ENCODE data around the gene SYT8. TPM values are rescaled to one million over a fixed set of nuclear protein-coding genes. Genes with fewer than 3 reads are reported as not detected.

SYT8 gene, protein sequence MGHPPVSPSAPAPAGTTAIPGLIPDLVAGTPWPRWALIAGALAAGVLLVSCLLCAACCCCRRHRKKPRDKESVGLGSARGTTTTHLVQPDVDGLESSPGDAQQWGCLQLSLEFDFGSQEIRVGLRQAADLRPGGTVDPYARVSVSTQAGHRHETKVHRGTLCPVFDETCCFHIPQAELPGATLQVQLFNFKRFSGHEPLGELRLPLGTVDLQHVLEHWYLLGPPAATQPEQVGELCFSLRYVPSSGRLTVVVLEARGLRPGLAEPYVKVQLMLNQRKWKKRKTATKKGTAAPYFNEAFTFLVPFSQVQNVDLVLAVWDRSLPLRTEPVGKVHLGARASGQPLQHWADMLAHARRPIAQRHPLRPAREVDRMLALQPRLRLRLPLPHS
- total RNA-seq (ENCODE audit: low replicate concordance): not detected in 2 replicates

DNA sequence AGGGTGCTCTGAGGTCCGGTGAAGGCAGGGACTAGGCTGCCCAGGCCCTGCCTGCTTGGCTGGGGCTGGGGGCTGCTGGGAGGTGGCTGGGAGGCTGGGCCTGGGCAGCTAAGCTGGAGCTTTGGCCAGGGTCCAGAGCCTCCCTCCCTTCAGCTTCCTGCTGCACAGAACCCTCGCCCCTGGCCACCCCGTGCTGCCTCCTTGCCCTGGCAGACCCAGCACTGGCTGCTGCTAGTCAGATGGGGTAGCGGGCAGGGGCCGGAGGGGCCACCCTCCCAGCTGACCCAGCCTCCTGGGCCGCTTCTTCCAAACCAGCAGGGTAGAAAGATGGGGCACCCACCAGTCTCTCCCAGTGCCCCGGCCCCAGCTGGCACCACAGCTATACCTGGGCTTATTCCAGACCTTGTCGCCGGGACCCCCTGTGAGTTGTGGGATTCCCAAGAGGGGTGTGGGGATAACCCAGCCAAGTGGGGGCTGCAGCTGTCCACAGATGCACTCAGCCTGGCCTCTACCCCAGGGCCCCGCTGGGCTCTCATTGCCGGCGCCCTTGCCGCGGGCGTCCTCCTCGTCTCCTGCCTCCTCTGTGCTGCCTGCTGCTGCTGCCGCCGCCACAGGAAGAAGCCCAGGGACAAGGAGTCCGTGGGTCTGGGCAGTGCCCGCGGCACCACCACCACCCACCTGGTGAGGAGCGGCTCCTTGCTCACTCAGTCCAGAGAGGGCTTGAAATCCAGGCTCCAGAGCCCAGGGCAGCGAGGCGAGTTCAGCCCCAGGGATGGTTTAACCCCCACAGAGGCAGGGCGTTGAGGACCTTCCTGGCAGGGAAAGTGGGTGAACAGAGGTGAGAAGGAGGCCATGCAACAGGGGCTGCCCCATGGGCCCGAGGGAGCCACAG lies at the start of gene SYT8:
TSS of gene SYT8 (plus strand) at position 212 of the 892 bp plus-strand sequence. CDS start at position 328, 116 bp downstream.
- no peaks in the 10 kb centered on the region for H3K9me3 ChIP-seq (ENCODE audit: low read depth)
- Mint-ChIP-seq H3K4me3 (peak within 1 kb of the TSS; percentile 30), H3K4me1 (peaks cover 16% of the 10 kb centered on the region), H3K36me3 (no peaks in the 10 kb centered on the region), H3K27me3 (ENCODE audit: insufficient read depth, low read depth) (peaks cover 9% of the 10 kb centered on the region), H3K9me3 (no peaks in the 10 kb centered on the region), H3K27ac (no peak within 1 kb of the TSS)
- H2AFZ ChIP-seq (replicated peaks): no peak within 1 kb of the TSS
- no peaks in the 10 kb centered on the region for H3F3A ChIP-seq (ENCODE audit: low read depth)
- no peak within 1 kb of the TSS for H3K27ac ChIP-seq
- H3K79me2 ChIP-seq (ENCODE audit: low read depth): no peaks in the 10 kb centered on the region
- no peaks in the 10 kb centered on the region for H4K20me1 ChIP-seq (ENCODE audit: low read depth)
- H3K4me1 ChIP-seq: peaks cover 20% of the 10 kb centered on the region
- no peak within 1 kb of the TSS for H3K4me3 ChIP-seq
- no peak within 1 kb of the TSS for H3K9ac ChIP-seq
- no peaks in the 10 kb centered on the region for H3K27me3 ChIP-seq
- H3K4me2 ChIP-seq: no peak within 1 kb of the TSS
- no peak for DNase-seq (ENCODE audit: low spot score)
- TF ChIP-seq EZH2phosphoT487 (IDR thresholded peaks at IDR 0.05) (no peak), EZH2 (IDR thresholded peaks at IDR 0.05) (no peak)
- TF ChIP-seq, protein P1, sequence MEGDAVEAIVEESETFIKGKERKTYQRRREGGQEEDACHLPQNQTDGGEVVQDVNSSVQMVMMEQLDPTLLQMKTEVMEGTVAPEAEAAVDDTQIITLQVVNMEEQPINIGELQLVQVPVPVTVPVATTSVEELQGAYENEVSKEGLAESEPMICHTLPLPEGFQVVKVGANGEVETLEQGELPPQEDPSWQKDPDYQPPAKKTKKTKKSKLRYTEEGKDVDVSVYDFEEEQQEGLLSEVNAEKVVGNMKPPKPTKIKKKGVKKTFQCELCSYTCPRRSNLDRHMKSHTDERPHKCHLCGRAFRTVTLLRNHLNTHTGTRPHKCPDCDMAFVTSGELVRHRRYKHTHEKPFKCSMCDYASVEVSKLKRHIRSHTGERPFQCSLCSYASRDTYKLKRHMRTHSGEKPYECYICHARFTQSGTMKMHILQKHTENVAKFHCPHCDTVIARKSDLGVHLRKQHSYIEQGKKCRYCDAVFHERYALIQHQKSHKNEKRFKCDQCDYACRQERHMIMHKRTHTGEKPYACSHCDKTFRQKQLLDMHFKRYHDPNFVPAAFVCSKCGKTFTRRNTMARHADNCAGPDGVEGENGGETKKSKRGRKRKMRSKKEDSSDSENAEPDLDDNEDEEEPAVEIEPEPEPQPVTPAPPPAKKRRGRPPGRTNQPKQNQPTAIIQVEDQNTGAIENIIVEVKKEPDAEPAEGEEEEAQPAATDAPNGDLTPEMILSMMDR (IDR thresholded peaks at IDR 0.05): no peak
- no peaks in the 10 kb centered on the region for H3K36me3 ChIP-seq

DNA sequence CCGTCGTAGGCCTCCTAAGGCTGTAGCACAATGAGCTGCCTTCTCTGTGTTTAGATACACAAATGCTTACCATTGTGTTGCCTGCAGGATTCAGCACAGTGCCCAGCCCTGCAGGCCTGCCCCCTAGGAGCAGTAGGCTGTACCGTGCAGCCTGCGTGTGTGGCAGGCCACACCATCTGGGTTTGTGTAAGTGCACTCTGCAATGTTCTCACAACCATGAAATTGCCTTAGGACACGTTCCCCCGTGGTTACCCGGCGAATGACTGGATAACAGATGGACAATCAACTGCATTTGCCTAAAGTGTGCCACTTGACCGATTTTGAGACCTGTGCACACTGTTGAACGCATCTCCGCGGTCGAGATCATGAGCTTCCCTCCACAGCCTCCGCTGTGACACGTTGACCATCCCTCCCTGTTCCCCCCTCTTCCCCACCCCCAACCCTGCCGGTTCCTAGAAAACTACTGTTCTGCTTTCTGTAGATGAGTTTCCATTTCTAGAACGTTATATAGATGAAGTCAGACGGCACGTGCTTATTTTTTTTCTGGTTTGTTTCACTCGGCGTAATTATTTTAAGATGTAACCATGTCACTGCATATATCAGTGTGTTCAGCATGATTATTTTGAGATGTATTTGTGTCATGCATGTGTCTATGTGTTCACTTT lies 48.9 kb upstream of the SYT8 start:
- Histone ChIP-seq H3K4me1 (peaks cover 9% of the 10 kb centered on the region), H3K9me3 (ENCODE audit: low read depth) (no peaks in the 10 kb centered on the region), H3K27ac (no peak overlapping the region), H3K4me2 (no peak overlapping the region), H3K4me3 (no peak overlapping the region), H4K20me1 (ENCODE audit: low read depth) (no peaks in the 10 kb centered on the region), H3K27me3 (peaks cover 4% of the 10 kb centered on the region), H3K9ac (no peak overlapping the region), H3F3A (ENCODE audit: low read depth) (no peaks in the 10 kb centered on the region), H3K36me3 (no peaks in the 10 kb centered on the region), H2AFZ (replicated peaks) (no peak overlapping the region), H3K79me2 (ENCODE audit: low read depth) (no peaks in the 10 kb centered on the region)
- Mint-ChIP-seq H3K4me1 (peaks cover 29% of the 10 kb centered on the region), H3K9me3 (peaks cover 17% of the 10 kb centered on the region), H3K27ac (no peak overlapping the region), H3K4me3 (no peak overlapping the region), H3K36me3 (no peaks in the 10 kb centered on the region), H3K27me3 (ENCODE audit: insufficient read depth, low read depth) (peaks cover 2% of the 10 kb centered on the region)
- TF ChIP-seq, protein P1 (IDR thresholded peaks at IDR 0.05): peak; percentile 7
- TF ChIP-seq EZH2 (IDR thresholded peaks at IDR 0.05): no peak
- DNase-seq (ENCODE audit: low spot score): peak; percentile 51

DNA sequence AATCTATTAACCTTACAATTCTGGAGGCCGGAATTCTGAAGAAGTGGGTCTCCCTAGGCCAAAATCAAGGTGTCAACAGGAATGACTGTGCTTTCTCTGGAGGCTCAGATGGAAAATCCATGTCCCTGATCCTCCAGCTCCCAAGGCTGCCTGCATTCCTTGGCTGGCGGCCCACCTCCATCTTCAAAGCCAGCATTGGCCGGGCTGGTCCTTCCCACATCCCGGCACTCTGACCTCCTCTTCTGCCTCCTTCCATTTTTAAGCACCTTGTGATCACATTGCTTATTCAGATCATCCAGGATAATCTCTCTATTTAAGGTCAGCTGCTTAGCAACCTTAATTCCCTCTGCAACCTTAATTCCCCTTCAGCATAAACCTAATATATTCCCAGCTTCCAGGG lies 48.3 kb upstream of the SYT8 start:
- Histone ChIP-seq H3K36me3 (no peaks in the 10 kb centered on the region), H3K79me2 (ENCODE audit: low read depth) (no peaks in the 10 kb centered on the region), H3K9ac (no peak overlapping the region), H3K4me3 (no peak overlapping the region), H3K4me1 (peaks cover 9% of the 10 kb centered on the region), H4K20me1 (ENCODE audit: low read depth) (no peaks in the 10 kb centered on the region), H3K9me3 (ENCODE audit: low read depth) (no peaks in the 10 kb centered on the region), H3K27ac (no peak overlapping the region), H3K27me3 (peaks cover 7% of the 10 kb centered on the region), H2AFZ (replicated peaks) (no peak overlapping the region), H3K4me2 (no peak overlapping the region), H3F3A (ENCODE audit: low read depth) (no peaks in the 10 kb centered on the region)
- Mint-ChIP-seq H3K4me1 (peaks cover 25% of the 10 kb centered on the region), H3K4me3 (no peak overlapping the region), H3K27ac (no peak overlapping the region), H3K36me3 (no peaks in the 10 kb centered on the region), H3K9me3 (peaks cover 17% of the 10 kb centered on the region), H3K27me3 (ENCODE audit: insufficient read depth, low read depth) (peaks cover 4% of the 10 kb centered on the region)
- TF ChIP-seq EZH2 (IDR thresholded peaks at IDR 0.05): no peak
- no peak for TF ChIP-seq EZH2phosphoT487 (IDR thresholded peaks at IDR 0.05)
- TF ChIP-seq, protein P1 (IDR thresholded peaks at IDR 0.05): no peak
- no peak for DNase-seq (ENCODE audit: low spot score)

Data from neural progenitor cell (in vitro differentiated cells).